Measurements from ENCODE around the gene IL1R2.

The IL1R2 gene

GRCh38 chr2:101963198-101963597, 28.6 kb upstream of the IL1R2 start:
- TF ChIP-seq CTCF (IDR thresholded peaks at IDR 0.05; ENCODE audit: low read depth, low read length), result no peak
- no peak for DNase-seq (ENCODE audit: extremely low read depth, low read depth)

GRCh38 chr2:101967826-101968513, 23.8 kb upstream of the IL1R2 start:
- no peak for TF ChIP-seq CTCF (IDR thresholded peaks at IDR 0.05; ENCODE audit: low read depth, low read length)
- DNase-seq (ENCODE audit: extremely low read depth, low read depth), result no peak

DNA sequence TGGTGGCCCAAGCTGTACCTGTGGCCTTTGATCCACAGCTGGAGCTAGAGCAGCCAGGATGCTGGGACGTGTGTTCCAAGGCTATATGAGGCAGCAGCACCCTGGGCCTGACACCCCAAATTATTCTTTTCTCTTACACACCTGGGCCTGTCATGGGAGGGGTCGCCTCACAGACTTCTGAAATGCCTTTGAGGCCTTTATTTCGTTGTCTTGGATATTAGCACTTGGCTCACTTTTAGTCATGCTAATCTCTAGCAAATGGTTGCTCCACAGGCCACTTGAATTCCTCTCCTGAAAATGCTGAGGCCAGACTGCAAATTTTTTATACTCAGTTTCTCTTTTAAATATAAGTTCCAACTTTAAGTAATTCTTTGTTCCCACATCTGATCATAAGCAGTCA, 22.0 kb upstream of the IL1R2 start:
- TF ChIP-seq CTCF (IDR thresholded peaks at IDR 0.05; ENCODE audit: low read depth, low read length), result no peak
- DNase-seq (ENCODE audit: extremely low read depth, low read depth), result no peak

DNA sequence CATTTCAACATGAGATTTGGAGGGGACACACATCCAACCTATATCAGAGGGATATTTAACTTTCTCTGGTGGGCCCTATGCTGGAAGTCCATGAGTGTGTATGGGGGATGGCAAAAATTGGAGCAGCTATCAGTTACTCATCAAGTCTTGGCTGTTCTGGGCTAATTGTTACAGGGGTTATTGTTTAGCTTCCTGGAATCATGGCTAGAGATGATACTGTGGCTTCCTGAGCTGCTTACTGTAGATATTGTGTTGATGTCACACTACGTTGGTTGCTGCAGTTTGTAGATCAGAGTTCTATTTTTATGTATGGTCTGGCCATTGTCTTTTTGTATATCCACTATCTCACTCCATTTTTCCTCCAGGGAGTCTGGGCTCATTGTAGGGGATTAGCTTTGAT, 20.9 kb upstream of the IL1R2 start:
- no peak for TF ChIP-seq CTCF (IDR thresholded peaks at IDR 0.05; ENCODE audit: low read depth, low read length)
- no peak for DNase-seq (ENCODE audit: extremely low read depth, low read depth)

- TF ChIP-seq CTCF (IDR thresholded peaks at IDR 0.05; ENCODE audit: low read depth, low read length), result no peak
- no peak for DNase-seq (ENCODE audit: extremely low read depth, low read depth)
Measured at GRCh38 chr2:101971836-101972235, 19.9 kb upstream of the IL1R2 start.

GRCh38 chr2:101972621-101973434, 18.9 kb upstream of the IL1R2 start:
- no peak for TF ChIP-seq CTCF (IDR thresholded peaks at IDR 0.05; ENCODE audit: low read depth, low read length)

GRCh38 chr2:101974663-101975062, 17.1 kb upstream of the IL1R2 start:
- no peak for TF ChIP-seq CTCF (IDR thresholded peaks at IDR 0.05; ENCODE audit: low read depth, low read length)
- no peak for DNase-seq (ENCODE audit: extremely low read depth, low read depth)

More at GRCh38 chr2:101972621-101973434, 18.9 kb upstream of the IL1R2 start:
- DNase-seq (ENCODE audit: extremely low read depth, low read depth), result peak; percentile 66

All from AG09319 (cell line).